Breast epithelium (tissue), 3 donors: ENCODE measurements around the gene ID3.

Experiments
- POLR2A ChIP-seq: fragments of 450-650 bp; IDR thresholded peaks from one replicate; pipeline ENCODE4 v1.6.1; 2016; ENCODE audit warnings: antibody characterized with exemption, mild to moderate bottlenecking, moderate library complexity
- POLR2AphosphoS5 ChIP-seq, 3 donors: sonication (generic); formaldehyde crosslinking; IDR thresholded peaks; one replicate each; pipeline ENCODE4 v1.6.1; 2017; ENCODE audit warnings: antibody characterized with exemption in 3 of 3

- TF ChIP-seq POLR2A (no peak), POLR2AphosphoS5 (IDR thresholded peaks at IDR 0.05) (no peak)
Measured at GRCh38 chr1:23545851-23546250, 13.4 kb downstream of the ID3 start.
